ENCODE measurements around the gene CYP4V2.

Gene CYP4V2

GRCh38 chr4:186255122-186255521 is 63.8 kb downstream of the CYP4V2 start:
- intact Hi-C loops (cut with DNase I), result no loop called here
- DNase-seq, result no peak

GRCh38 chr4:186258216-186258811 is 66.9 kb downstream of the CYP4V2 start:
- intact Hi-C loops (cut with DNase I), result no loop called here

GRCh38 chr4:186260117-186260503 is 68.7 kb downstream of the CYP4V2 start:
- intact Hi-C loops (cut with DNase I), result no loop called here
- no peak for DNase-seq

More at GRCh38 chr4:186258216-186258811, 66.9 kb downstream of the CYP4V2 start:
- DNase-seq, result no peak

Measured in head of caudate nucleus (tissue), 42 donors.